ENCODE results near the gene BICC1. TPM values are rescaled to one million over a fixed set of nuclear protein-coding genes. Genes with fewer than 3 reads are reported as not detected.
A peak's percentile ranks its signal among the peaks of the same experiment; 100 is the strongest.

BICC1 gene
- total RNA-seq, 1 donor from 2014 or later = 2.4 TPM

DNA sequence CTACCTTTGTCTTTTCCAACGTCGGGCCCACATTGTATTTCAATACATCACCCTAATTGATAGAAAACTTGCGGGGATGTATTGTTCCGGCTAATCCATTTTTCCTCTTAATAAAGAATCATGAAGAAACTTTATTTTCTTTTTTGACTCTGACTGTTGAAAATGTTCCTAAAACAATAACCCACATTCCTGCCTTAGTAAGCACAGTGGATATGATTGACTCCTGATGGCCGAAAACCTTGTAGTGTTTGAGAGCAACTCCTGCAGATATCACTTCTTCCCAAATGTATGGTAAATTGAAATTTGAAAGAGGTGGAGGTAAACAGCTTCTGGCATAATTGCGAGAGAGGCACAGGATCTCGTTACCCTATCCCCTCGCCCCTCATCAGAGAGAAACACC, 65.7 kb downstream of the BICC1 start:
- TF ChIP-seq, protein P1, sequence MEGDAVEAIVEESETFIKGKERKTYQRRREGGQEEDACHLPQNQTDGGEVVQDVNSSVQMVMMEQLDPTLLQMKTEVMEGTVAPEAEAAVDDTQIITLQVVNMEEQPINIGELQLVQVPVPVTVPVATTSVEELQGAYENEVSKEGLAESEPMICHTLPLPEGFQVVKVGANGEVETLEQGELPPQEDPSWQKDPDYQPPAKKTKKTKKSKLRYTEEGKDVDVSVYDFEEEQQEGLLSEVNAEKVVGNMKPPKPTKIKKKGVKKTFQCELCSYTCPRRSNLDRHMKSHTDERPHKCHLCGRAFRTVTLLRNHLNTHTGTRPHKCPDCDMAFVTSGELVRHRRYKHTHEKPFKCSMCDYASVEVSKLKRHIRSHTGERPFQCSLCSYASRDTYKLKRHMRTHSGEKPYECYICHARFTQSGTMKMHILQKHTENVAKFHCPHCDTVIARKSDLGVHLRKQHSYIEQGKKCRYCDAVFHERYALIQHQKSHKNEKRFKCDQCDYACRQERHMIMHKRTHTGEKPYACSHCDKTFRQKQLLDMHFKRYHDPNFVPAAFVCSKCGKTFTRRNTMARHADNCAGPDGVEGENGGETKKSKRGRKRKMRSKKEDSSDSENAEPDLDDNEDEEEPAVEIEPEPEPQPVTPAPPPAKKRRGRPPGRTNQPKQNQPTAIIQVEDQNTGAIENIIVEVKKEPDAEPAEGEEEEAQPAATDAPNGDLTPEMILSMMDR (conservative IDR thresholded peaks at IDR 0.05) = no peak
- H3K9me3 Mint-ChIP-seq = peaks cover under 1% of the 10 kb centered on the region
- H3K4me3 Mint-ChIP-seq = no peak overlapping the region
- peaks cover 18% of the 10 kb centered on the region for H3K4me1 Mint-ChIP-seq
- H3K36me3 Mint-ChIP-seq (ENCODE audit: low read depth) = no peaks in the 10 kb centered on the region
- no peak for DNase-seq (ENCODE audit: low read depth, low spot score)
- H3K27ac Mint-ChIP-seq (ENCODE audit: unreplicated experiment) = peak overlapping the region; percentile 20
- no peaks in the 10 kb centered on the region for H3K27me3 Mint-ChIP-seq (ENCODE audit: low read depth)

- Mint-ChIP-seq H3K4me1 (peaks cover 18% of the 10 kb centered on the region), H3K9me3 (peaks cover 3% of the 10 kb centered on the region), H3K36me3 (ENCODE audit: low read depth) (no peaks in the 10 kb centered on the region), H3K4me3 (no peak overlapping the region), H3K27me3 (ENCODE audit: low read depth) (no peaks in the 10 kb centered on the region), H3K27ac (ENCODE audit: unreplicated experiment) (no peak overlapping the region)
- no peak for DNase-seq (ENCODE audit: low read depth, low spot score)
- TF ChIP-seq, protein P1 (conservative IDR thresholded peaks at IDR 0.05) = no peak
These were observed 66.5 kb downstream of the BICC1 start for GRCh38 chr10:58579011-58579655.

DNA sequence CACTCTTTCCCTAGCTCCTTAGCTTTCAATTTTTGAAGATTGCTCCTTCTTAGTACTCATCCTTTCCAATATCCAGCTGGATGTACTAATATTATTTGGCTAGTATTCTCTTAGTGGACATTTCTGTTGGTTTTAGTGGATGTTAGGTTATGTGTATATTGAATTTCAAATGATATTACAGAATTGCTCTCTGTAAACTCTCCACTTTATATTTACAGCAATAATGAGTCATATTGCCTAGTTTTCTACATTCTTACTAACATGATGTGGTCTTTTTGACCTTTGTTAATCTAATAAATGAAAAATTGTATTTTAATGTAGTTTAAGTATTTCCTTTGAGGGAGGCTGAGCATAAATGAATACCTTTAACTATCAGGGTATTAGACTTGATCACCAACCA, 69.4 kb downstream of the BICC1 start:
- Mint-ChIP-seq H3K27ac (ENCODE audit: unreplicated experiment) (no peak overlapping the region), H3K4me3 (no peak overlapping the region), H3K36me3 (ENCODE audit: low read depth) (no peaks in the 10 kb centered on the region), H3K27me3 (ENCODE audit: low read depth) (no peaks in the 10 kb centered on the region), H3K9me3 (peaks cover 3% of the 10 kb centered on the region), H3K4me1 (no peaks in the 10 kb centered on the region)
- no peak for DNase-seq (ENCODE audit: low read depth, low spot score)
- TF ChIP-seq, protein P1 (conservative IDR thresholded peaks at IDR 0.05) = no peak

DNA sequence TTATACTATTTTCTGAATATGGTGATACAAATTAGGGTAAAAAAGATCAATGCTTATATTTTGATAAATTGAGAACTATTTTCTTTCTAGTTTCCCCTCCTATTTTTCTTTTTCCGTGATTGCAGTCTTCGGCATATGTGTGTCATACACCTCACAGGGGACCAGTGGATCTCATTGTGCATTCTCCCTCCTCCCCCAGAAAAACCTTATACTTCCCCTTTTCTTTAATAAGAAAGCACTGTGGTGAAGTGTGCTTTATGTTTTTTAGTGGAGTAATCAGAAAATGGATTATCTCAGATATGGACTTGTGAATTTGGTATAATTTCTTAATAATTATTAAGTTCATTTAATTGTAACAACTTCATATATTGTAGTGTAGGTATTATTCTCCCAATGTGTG, 72.8 kb downstream of the BICC1 start:
- no peak for DNase-seq (ENCODE audit: low read depth, low spot score)
- H3K4me3 Mint-ChIP-seq = no peak overlapping the region
- no peaks in the 10 kb centered on the region for H3K4me1 Mint-ChIP-seq
- TF ChIP-seq, protein P1 (conservative IDR thresholded peaks at IDR 0.05) = no peak
- H3K36me3 Mint-ChIP-seq (ENCODE audit: low read depth) = no peaks in the 10 kb centered on the region
- H3K27ac Mint-ChIP-seq (ENCODE audit: unreplicated experiment) = no peak overlapping the region
- H3K27me3 Mint-ChIP-seq (ENCODE audit: low read depth) = no peaks in the 10 kb centered on the region
- peaks cover 3% of the 10 kb centered on the region for H3K9me3 Mint-ChIP-seq

DNA sequence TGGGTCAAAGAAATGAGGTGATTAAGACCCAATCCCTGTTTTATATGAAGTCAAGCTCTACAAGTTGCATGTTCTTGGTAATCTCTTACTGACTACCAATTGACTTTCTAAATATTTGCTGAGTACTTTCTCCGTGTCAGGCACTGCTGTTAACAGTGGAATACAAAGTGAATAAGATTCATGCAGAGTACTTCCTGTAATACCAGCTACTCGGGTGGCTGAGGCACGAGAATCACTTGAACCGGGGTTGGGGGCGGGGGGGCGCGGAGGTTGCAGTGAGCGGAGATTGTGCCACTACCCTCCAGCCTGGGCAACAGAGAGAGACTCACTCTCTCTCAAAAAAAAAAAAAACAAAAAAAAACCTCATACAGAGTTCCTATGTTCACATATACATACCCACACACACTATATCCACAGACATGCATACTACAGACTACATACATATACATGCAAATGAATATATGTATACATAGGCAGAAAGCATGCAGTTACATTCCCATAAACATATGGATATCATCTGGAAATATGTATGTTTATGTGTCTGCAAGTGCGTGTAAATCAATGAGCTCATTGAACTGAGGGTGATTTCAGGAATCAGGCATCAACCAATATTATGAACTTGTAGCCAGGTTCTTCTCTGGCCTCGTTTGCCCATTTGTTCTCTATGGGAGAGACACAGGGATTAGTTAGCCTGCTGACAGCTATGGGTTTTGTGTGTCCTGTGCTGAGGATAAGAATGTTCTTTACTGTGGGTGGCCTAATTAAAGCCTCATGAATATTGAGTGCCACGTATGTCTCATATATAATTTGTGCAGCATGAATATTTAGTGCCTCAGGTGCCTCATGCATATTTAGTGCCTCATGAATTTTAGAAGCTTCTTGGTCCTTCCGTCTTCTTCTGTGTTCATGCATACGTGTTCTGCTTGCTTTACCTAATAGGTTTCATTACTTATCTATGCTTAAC, 73.9 kb downstream of the BICC1 start:
- no peaks in the 10 kb centered on the region for H3K36me3 Mint-ChIP-seq (ENCODE audit: low read depth)
- no peaks in the 10 kb centered on the region for H3K27me3 Mint-ChIP-seq (ENCODE audit: low read depth)
- no peak overlapping the region for H3K27ac Mint-ChIP-seq (ENCODE audit: unreplicated experiment)
- no peak overlapping the region for H3K4me3 Mint-ChIP-seq
- H3K9me3 Mint-ChIP-seq = peaks cover 5% of the 10 kb centered on the region
- no peak for DNase-seq (ENCODE audit: low read depth, low spot score)
- TF ChIP-seq, protein P1 (conservative IDR thresholded peaks at IDR 0.05) = no peak
- no peaks in the 10 kb centered on the region for H3K4me1 Mint-ChIP-seq

Measured in neural crest cell (in vitro differentiated cells).